WTC11 (cell line): ENCODE results near the gene CACNB3. TPM values are rescaled to one million over a fixed set of nuclear protein-coding genes. Genes with fewer than 3 reads are reported as not detected.

Experiments
- ATAC-seq: fragments of 200-7000 bp; cut with Tn5 transposase; 2 replicates; pipeline ENCODE4 v1.10.0; 2021; ENCODE audit warnings: mild to moderate bottlenecking, moderate library complexity
- CTCF ChIA-PET: fragments of 300-600 bp; sonication (Branson Sonifier 250); formaldehyde crosslinking; loops from one replicate; lab custom pipeline; 2021; ENCODE audit warnings: antibody characterized with exemption; lab: Charles Lee
- POLR2A ChIA-PET: fragments of 350-600 bp; sonication (Branson Sonifier 250); formaldehyde crosslinking; loops from one replicate; lab custom pipeline; 2021; ENCODE audit warnings: antibody characterized with exemption; lab: Charles Lee
- DNase-seq: peaks from one replicate; pipeline ENCODE4 v3.0.0; 2021; ENCODE audit warnings: low spot score
- H3K27ac Mint-ChIP-seq: 2 replicates; pipeline ENCODE4 v1.8.0; 2021; ENCODE audit warnings: mixed read lengths
- H3K27me3 Mint-ChIP-seq: 2 replicates; pipeline ENCODE4 v1.8.0; 2021; ENCODE audit warnings: low read depth, mild to moderate bottlenecking, moderate library complexity, mixed read lengths
- H3K36me3 Mint-ChIP-seq: 2 replicates; pipeline ENCODE4 v1.8.0; 2021; ENCODE audit warnings: mixed read lengths
- H3K4me1 Mint-ChIP-seq: 2 replicates; pipeline ENCODE4 v1.8.0; 2022; ENCODE audit warnings: mixed read lengths
- H3K4me3 Mint-ChIP-seq: 2 replicates; pipeline ENCODE4 v1.8.0; 2021; ENCODE audit warnings: mild to moderate bottlenecking, moderate library complexity, mixed read lengths
- H3K9me3 Mint-ChIP-seq: 2 replicates; pipeline ENCODE4 v1.8.0; 2021; ENCODE audit warnings: mixed read lengths
- ELF4 ChIP-seq: sonication (generic); formaldehyde crosslinking; IDR thresholded peaks from 2 replicates; pipeline ENCODE4 v1.8.1; 2022; ENCODE audit warnings: low read depth, mild to moderate bottlenecking, moderate library complexity, missing genetic modification reagents
- FOXP1 ChIP-seq: sonication (generic); formaldehyde crosslinking; IDR thresholded peaks from 2 replicates; pipeline ENCODE4 v1.8.0; 2022; ENCODE audit warnings: missing genetic modification reagents, mild to moderate bottlenecking, moderate library complexity, borderline replicate concordance
- IRF2 ChIP-seq: sonication (generic); formaldehyde crosslinking; IDR thresholded peaks from 2 replicates; pipeline ENCODE4 v1.8.0; 2022; ENCODE audit warnings: low read depth, missing genetic modification reagents, borderline replicate concordance
- MAX ChIP-seq: sonication (generic); formaldehyde crosslinking; IDR thresholded peaks from 2 replicates; pipeline ENCODE4 v1.8.0; 2022; ENCODE audit warnings: mild to moderate bottlenecking, missing genetic modification reagents
- MYBL2 ChIP-seq: sonication (generic); formaldehyde crosslinking; IDR thresholded peaks from 2 replicates; pipeline ENCODE4 v1.8.1; 2023; ENCODE audit warnings: mild to moderate bottlenecking, moderate library complexity, missing genetic modification reagents
- NFATC4 ChIP-seq: fragments of 250-450 bp; sonication (Bioruptor Pico); IDR thresholded peaks from 2 replicates; pipeline ENCODE4 v1.9.0; 2021; ENCODE audit warnings: mild to moderate bottlenecking
- NFYB ChIP-seq: sonication (generic); formaldehyde crosslinking; conservative IDR thresholded peaks from 2 replicates; pipeline ENCODE4 v1.8.0; 2022; ENCODE audit warnings: low read depth, missing genetic modification reagents
- SP1 ChIP-seq: sonication (generic); formaldehyde crosslinking; conservative IDR thresholded peaks from 2 replicates; pipeline ENCODE4 v1.8.1; 2022; ENCODE audit warnings: missing genetic modification reagents
- TEAD1 ChIP-seq: sonication (generic); formaldehyde crosslinking; IDR thresholded peaks from 2 replicates; pipeline ENCODE4 v1.8.0; 2022; ENCODE audit warnings: mild to moderate bottlenecking, missing genetic modification reagents
- TEAD4 ChIP-seq: sonication (generic); formaldehyde crosslinking; IDR thresholded peaks from 2 replicates; pipeline ENCODE4 v1.8.0; 2022; ENCODE audit warnings: mild to moderate bottlenecking, missing genetic modification reagents
- TP53 ChIP-seq: sonication (generic); formaldehyde crosslinking; IDR thresholded peaks from 2 replicates; pipeline ENCODE4 v1.8.1; 2023; ENCODE audit warnings: mild to moderate bottlenecking, missing genetic modification reagents
- USF1 ChIP-seq: sonication (generic); formaldehyde crosslinking; IDR thresholded peaks from 2 replicates; pipeline ENCODE4 v1.8.0; 2022; ENCODE audit warnings: mild to moderate bottlenecking, missing genetic modification reagents
- USF2 ChIP-seq: sonication (generic); formaldehyde crosslinking; IDR thresholded peaks from 2 replicates; pipeline ENCODE4 v1.8.1; 2023; ENCODE audit warnings: mild to moderate bottlenecking, missing genetic modification reagents, moderate library complexity
- ZBTB21 ChIP-seq: sonication (generic); formaldehyde crosslinking; IDR thresholded peaks from 2 replicates; pipeline ENCODE4 v1.8.1; 2023; ENCODE audit warnings: mild to moderate bottlenecking, missing genetic modification reagents, borderline replicate concordance
- ZMAT4 ChIP-seq: fragments of 250-450 bp; sonication (Bioruptor Pico); IDR thresholded peaks from 2 replicates; pipeline ENCODE4 v1.9.0; 2021; ENCODE audit warnings: mild to moderate bottlenecking
- ZNF121 ChIP-seq: sonication (generic); formaldehyde crosslinking; IDR thresholded peaks from 2 replicates; pipeline ENCODE4 v1.8.0; 2023; ENCODE audit warnings: missing genetic modification reagents
- ZNF219 ChIP-seq: sonication (generic); formaldehyde crosslinking; IDR thresholded peaks from 2 replicates; pipeline ENCODE4 v1.8.0; 2023; ENCODE audit warnings: missing genetic modification reagents, mild to moderate bottlenecking, borderline replicate concordance
- ZNF263 ChIP-seq: sonication (generic); formaldehyde crosslinking; IDR thresholded peaks from 2 replicates; pipeline ENCODE4 v1.8.1; 2022; ENCODE audit warnings: low read depth, mild to moderate bottlenecking, moderate library complexity, missing genetic modification reagents
- ZNF281 ChIP-seq: sonication (generic); formaldehyde crosslinking; IDR thresholded peaks from 2 replicates; pipeline ENCODE4 v1.8.0; 2023; ENCODE audit warnings: mild to moderate bottlenecking, missing genetic modification reagents
- ZNF512 ChIP-seq: sonication (generic); formaldehyde crosslinking; IDR thresholded peaks from 2 replicates; pipeline ENCODE4 v1.8.1; 2022; ENCODE audit warnings: missing genetic modification reagents, borderline replicate concordance
- ZSCAN18 ChIP-seq: fragments of 250-450 bp; sonication (Bioruptor Pico); IDR thresholded peaks from 2 replicates; pipeline ENCODE4 v2.1.2; 2022; ENCODE audit warnings: mild to moderate bottlenecking, moderate library complexity
- total RNA-seq: library from RNA; stranded (reverse); gene quantifications from 3 replicates; pipeline ENCODE4 v1.2.3, GENCODE V29; 2021

The CACNB3 gene
- total RNA-seq, 1 experiment from 2014 or later: 17.0 TPM

- TF ChIP-seq USF1 (CRISPR knock-in tag) (no peak), ZNF512 (CRISPR knock-in tag) (no peak)
- TF ChIP-seq, all 79 proteins: peak for 0
Measured at GRCh38 chr12:48816143-48816854, 2.0 kb upstream of the CACNB3 start (continued).

- H3K4me1 Mint-ChIP-seq: peaks cover 38% of the 10 kb centered on the region
- no peaks in the 10 kb centered on the region for H3K36me3 Mint-ChIP-seq
- H3K4me3 Mint-ChIP-seq: peak overlapping the region; percentile 83
- no peak overlapping the region for H3K27ac Mint-ChIP-seq
- peak; percentile 64 for DNase-seq
- H3K9me3 Mint-ChIP-seq: no peaks in the 10 kb centered on the region
- ChIA-PET CTCF (interaction anchor here (0.6 to 3.4 kb wide), 22 partner anchors 8 to 269 kb away, joined by 3 to 29 read pairs (median 4); partner anchors contain the start of genes ADCY6, DDX23, RND1 and WNT1), POLR2A (no interaction called here)
- peaks cover 56% of the 10 kb centered on the region for H3K27me3 Mint-ChIP-seq
- TF ChIP-seq MAX (CRISPR knock-in tag) (peak; percentile 47; the same call in 1 of the 2 replicates), FOXP1 (peak; percentile 21; the same call in 1 of the 2 replicates), SP1 (CRISPR knock-in tag) (peak; percentile 41; the same call in 1 of the 2 replicates), NFYB (no peak)
- peak; percentile 9 for ATAC-seq
Measured at GRCh38 chr12:48818831-48819590, 715 bp downstream of the CACNB3 start.

- Mint-ChIP-seq H3K36me3 (no peaks in the 10 kb centered on the region), H3K4me1 (peaks cover 45% of the 10 kb centered on the region), H3K27me3 (peaks cover 56% of the 10 kb centered on the region), H3K27ac (no peak overlapping the region), H3K9me3 (no peaks in the 10 kb centered on the region), H3K4me3 (peak overlapping the region; percentile 83)
- ATAC-seq (no peak), DNase-seq (no peak)
- POLR2A ChIA-PET: no interaction called here
- CTCF ChIA-PET: interaction anchor here (0.7 to 3.4 kb wide), 15 partner anchors 8 to 268 kb away, joined by 3 to 29 read pairs (median 5); partner anchors contain the start of genes ADCY6, DDX23 and WNT1
- TF ChIP-seq MYBL2 (no peak), TEAD4 (CRISPR knock-in tag) (no peak), ZNF263 (no peak), ELF4 (no peak), TP53 (CRISPR knock-in tag) (no peak), ZNF121 (no peak), ZMAT4 (CRISPR knock-in tag) (no peak), ZNF219 (CRISPR knock-in tag) (no peak), ZBTB21 (CRISPR knock-in tag) (no peak), FOXP1 (no peak), USF2 (CRISPR knock-in tag) (no peak), ZSCAN18 (CRISPR knock-in tag) (no peak), ZNF281 (CRISPR knock-in tag) (no peak), IRF2 (CRISPR knock-in tag) (no peak), TEAD1 (no peak), NFATC4 (CRISPR knock-in tag) (no peak)
Measured at GRCh38 chr12:48819986-48820725, 1.9 kb downstream of the CACNB3 start.
